A549 (cell line): ENCODE results near the gene TOPORS. TPM values are rescaled to one million over a fixed set of nuclear protein-coding genes. Genes with fewer than 3 reads are reported as not detected.

ENCODE experiments used
- ATAC-seq, 2 experiments: fragments of 200-7000 bp in 1 of 2; fragments of >200 bp in 1 of 2; cut with Nextera tagmentation in 1 of 2; cut with Tn5 transposase in 1 of 2; 3 replicates each; pipeline versions ENCODE4 v1.8.0 to v1.9.1; 2018 to 2020; ENCODE audit warnings: mild to moderate bottlenecking in 1 of 2, moderate library complexity in 1 of 2
- CTCF ChIA-PET: fragments of 300-600 bp; sonication (Branson Sonifier 250); formaldehyde crosslinking; extraction: SDS; loops from one replicate; lab custom pipeline; 2021; ENCODE audit warnings: antibody characterized with exemption, inconsistent platforms; lab: Yijun Ruan, JAX
- POLR2A ChIA-PET: fragments of 350-600 bp; formaldehyde crosslinking; extraction: SDS; loops from one replicate; lab custom pipeline; 2021; ENCODE audit warnings: antibody characterized with exemption, inconsistent platforms; lab: Yijun Ruan, JAX
- DNase-seq, 2 experiments: peaks; one replicate each; pipeline versions ENCODE4 v3.0.0 to v3.0.0-alpha.2; 2011 to 2016; ENCODE audit warnings: low read depth in 1 of 2, low spot score in 1 of 2
- FAIRE-seq: peaks from 2 replicates; lab custom pipeline; 2011; peaks lifted over from hg19 to GRCh38; lab: Jason Lieb, UNC
- H3K27ac ChIP-seq, 2 experiments: fragments of >200 bp; sonication (Bioruptor Twin); formaldehyde crosslinking; 3 replicates each; pipeline ENCODE4 v1.5.1; 2016 to 2017
- H3K4me1 ChIP-seq: fragments of >200 bp; sonication (Bioruptor Twin); formaldehyde crosslinking; 3 replicates; pipeline ENCODE4 v1.6.1; 2016
- H3K4me2 ChIP-seq: fragments of >200 bp; sonication (Bioruptor Twin); formaldehyde crosslinking; 3 replicates; pipeline ENCODE4 v1.6.1; 2016
- H3K4me3 ChIP-seq: fragments of >200 bp; sonication (Bioruptor Twin); formaldehyde crosslinking; 3 replicates; pipeline ENCODE4 v1.5.1; 2016
- H3K9me3 ChIP-seq: fragments of >200 bp; sonication (Bioruptor Twin); formaldehyde crosslinking; 3 replicates; pipeline ENCODE4 v1.6.1; 2016
- BCL3 ChIP-seq: fragments of >200 bp; sonication (Bioruptor Twin); formaldehyde crosslinking; IDR thresholded peaks from 3 replicates; pipeline ENCODE4 v1.6.1; 2016
- BHLHE40 ChIP-seq: IDR thresholded peaks from 2 replicates; pipeline ENCODE4 v1.6.1; 2012; ENCODE audit warnings: low read depth, low read length, inconsistent platforms
- CBX8 ChIP-seq: fragments of 200-600 bp; sonication (generic); IDR thresholded peaks from 2 replicates; pipeline ENCODE4 v1.6.1; 2016
- CEBPB ChIP-seq, 2 experiments: fragments of >200 bp in 1 of 2; sonication (Bioruptor Twin) in 1 of 2; formaldehyde crosslinking in 1 of 2; IDR thresholded peaks; 2 replicates each; pipeline ENCODE4 v1.6.1; 2012 to 2016
- CHD2 ChIP-seq: fragments of 150-350 bp; IDR thresholded peaks from 2 replicates; pipeline ENCODE4 v1.6.1; 2014; ENCODE audit warnings: low read length; ENCODE audit not compliant: partially characterized antibody
- ESRRA ChIP-seq: fragments of 150-350 bp; IDR thresholded peaks from 2 replicates; pipeline ENCODE4 v1.6.1; 2014; ENCODE audit warnings: mild to moderate bottlenecking, low read length, borderline replicate concordance
- GATA3 ChIP-seq: IDR thresholded peaks from 2 replicates; pipeline ENCODE4 v1.6.1; 2012; ENCODE audit warnings: borderline replicate concordance
- JUN ChIP-seq, 2 experiments: fragments of >200 bp; sonication (Bioruptor Twin); formaldehyde crosslinking; IDR thresholded peaks; 2 replicates in 1 of 2; 3 replicates in 1 of 2; pipeline ENCODE4 v1.6.1; 2016 to 2017
- JUNB ChIP-seq: fragments of >200 bp; sonication (Bioruptor Twin); formaldehyde crosslinking; IDR thresholded peaks from 2 replicates; pipeline ENCODE4 v1.6.1; 2016
- KDM5A ChIP-seq: fragments of 200-600 bp; sonication (generic); IDR thresholded peaks from 2 replicates; pipeline ENCODE4 v1.6.1; 2016; ENCODE audit warnings: antibody characterized with exemption, mild to moderate bottlenecking
- MAFK ChIP-seq: fragments of 450-650 bp; IDR thresholded peaks from 2 replicates; pipeline ENCODE4 v1.6.1; 2014; ENCODE audit not compliant: partially characterized antibody
- MAX ChIP-seq: IDR thresholded peaks from 2 replicates; pipeline ENCODE4 v1.6.1; 2012
- MAZ ChIP-seq: fragments of 150-350 bp; IDR thresholded peaks from 2 replicates; pipeline ENCODE4 v1.6.1; 2014; ENCODE audit warnings: antibody characterized with exemption, low read depth, low read length, borderline replicate concordance
- NR3C1 ChIP-seq: fragments of >200 bp; sonication (Bioruptor Twin); formaldehyde crosslinking; IDR thresholded peaks from 3 replicates; pipeline ENCODE4 v1.6.1; 2017
- PHF8 ChIP-seq: fragments of 200-600 bp; sonication (generic); IDR thresholded peaks from 2 replicates; pipeline ENCODE4 v1.6.1; 2016; ENCODE audit warnings: low read depth, mild to moderate bottlenecking, antibody characterized with exemption, moderate library complexity, borderline replicate concordance
- POLR2A ChIP-seq: IDR thresholded peaks from 2 replicates; pipeline ENCODE4 v1.6.1; 2012; ENCODE audit warnings: mild to moderate bottlenecking, low read length
- RARB ChIP-seq: fragments of 250-450 bp; sonication (Bioruptor Pico); IDR thresholded peaks from 2 replicates; pipeline ENCODE4 v1.8.0; 2021; ENCODE audit warnings: mild to moderate bottlenecking, moderate library complexity
- REST ChIP-seq: fragments of 200-600 bp; sonication (generic); IDR thresholded peaks from 2 replicates; pipeline ENCODE4 v1.6.1; 2016; ENCODE audit warnings: antibody characterized with exemption, mild to moderate bottlenecking, moderate library complexity
- SMC3 ChIP-seq: fragments of >200 bp; sonication (Bioruptor Twin); formaldehyde crosslinking; IDR thresholded peaks from 3 replicates; pipeline ENCODE4 v1.6.1; 2018; ENCODE audit warnings: inconsistent platforms
- ZNF302 ChIP-seq: fragments of 250-450 bp; sonication (Bioruptor Pico); IDR thresholded peaks from 2 replicates; pipeline ENCODE4 v1.9.0; 2021; ENCODE audit warnings: inconsistent platforms, mild to moderate bottlenecking, moderate library complexity
- WGBS: methylation state at CpG from one replicate; pipeline ENCODE4 v1.1.6; 2017; ENCODE audit errors: missing lambda C conversion rate; 5-methylcytosine and 5-hydroxymethylcytosine counted together
- polyA plus RNA-seq, 4 experiments: library from polyadenylated mRNA; depleted of rRNA in 3 of 4; stranded (reverse); fragments of >200 nt; fragmentation: RNase III in 1 of 4; extraction: RNeasy Plus Mini Kit Qiagen cat#74134 plus additional on column Dnase treatment in 1 of 4; gene quantifications; 2 replicates in 3 of 4; 3 replicates in 1 of 4; pipeline ENCODE4 v1.2.3, GENCODE V29; 2011 to 2017
- TF ChIP-seq, protein P1 (sequence below): IDR thresholded peaks from 2 replicates; pipeline ENCODE4 v1.6.1; 2012; ENCODE audit warnings: low read depth, borderline replicate concordance
- TF ChIP-seq, protein P2 (sequence below): fragments of >200 bp; sonication (Bioruptor Twin); formaldehyde crosslinking; IDR thresholded peaks from 3 replicates; pipeline ENCODE4 v1.5.1; 2016

Gene TOPORS
- polyA plus RNA-seq, 2 of the 4 experiments (the other 2 are of a cell fraction) = 18.2 to 22.2 TPM

DNA sequence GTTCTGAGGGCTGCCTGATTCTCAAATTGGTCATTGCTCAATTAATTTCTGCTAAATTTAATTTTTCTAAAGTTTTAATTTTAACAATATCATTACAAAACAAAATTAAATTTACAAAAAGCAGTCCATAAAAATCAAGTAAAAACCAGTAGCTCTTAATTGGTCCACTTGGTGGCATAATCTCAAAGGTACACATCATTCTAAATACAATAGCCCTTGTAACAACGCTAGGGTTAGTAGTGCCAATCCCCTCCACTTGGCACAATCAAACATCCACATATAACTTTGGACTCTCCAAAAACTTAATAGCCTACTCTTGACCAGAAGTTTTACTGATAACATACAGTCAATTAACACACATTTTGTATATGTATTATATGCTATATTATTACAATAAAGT lies 22.5 kb upstream of the TOPORS start (continued):
- TF ChIP-seq, protein P1, sequence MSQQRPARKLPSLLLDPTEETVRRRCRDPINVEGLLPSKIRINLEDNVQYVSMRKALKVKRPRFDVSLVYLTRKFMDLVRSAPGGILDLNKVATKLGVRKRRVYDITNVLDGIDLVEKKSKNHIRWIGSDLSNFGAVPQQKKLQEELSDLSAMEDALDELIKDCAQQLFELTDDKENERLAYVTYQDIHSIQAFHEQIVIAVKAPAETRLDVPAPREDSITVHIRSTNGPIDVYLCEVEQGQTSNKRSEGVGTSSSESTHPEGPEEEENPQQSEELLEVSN = no peak
- TF ChIP-seq ZNF302 (CRISPR knock-in tag) (no peak), MAZ (no peak), CBX8 (no peak), KDM5A (no peak), SMC3 (no peak), RARB (CRISPR knock-in tag) (no peak), ESRRA (no peak), BHLHE40 (no peak)

GRCh38 chr9:32573821-32574220 lies 21.4 kb upstream of the TOPORS start:
- FAIRE-seq (no peak), DNase-seq (no peak), ATAC-seq (no peak)
- Histone ChIP-seq H3K4me1 (peaks cover 17% of the 10 kb centered on the region), H3K4me2 (peak overlapping the region; percentile 83), H3K4me3 (no peak overlapping the region), H3K27ac (no peak overlapping the region; a peak in 1 of 6 replicates), H3K9me3 (no peaks in the 10 kb centered on the region)
- WGBS = 80% methylated on average over 7 of the region's 7 CpGs
- ChIA-PET POLR2A (interaction anchor here (0.6 to 2.3 kb wide), 6 partner anchors 8 to 451 kb away, joined by 3 to 14 read pairs (median 4); partner anchors contain the start of genes ACO1, DNAJA1 and SMIM27), CTCF (interaction anchor here (0.7 to 13.6 kb wide), 11 partner anchors 13 to 397 kb away, joined by 3 to 507 read pairs (median 8); partner anchors contain the start of genes ACO1 and RIGI)
- no peak for TF ChIP-seq MAFK

DNA sequence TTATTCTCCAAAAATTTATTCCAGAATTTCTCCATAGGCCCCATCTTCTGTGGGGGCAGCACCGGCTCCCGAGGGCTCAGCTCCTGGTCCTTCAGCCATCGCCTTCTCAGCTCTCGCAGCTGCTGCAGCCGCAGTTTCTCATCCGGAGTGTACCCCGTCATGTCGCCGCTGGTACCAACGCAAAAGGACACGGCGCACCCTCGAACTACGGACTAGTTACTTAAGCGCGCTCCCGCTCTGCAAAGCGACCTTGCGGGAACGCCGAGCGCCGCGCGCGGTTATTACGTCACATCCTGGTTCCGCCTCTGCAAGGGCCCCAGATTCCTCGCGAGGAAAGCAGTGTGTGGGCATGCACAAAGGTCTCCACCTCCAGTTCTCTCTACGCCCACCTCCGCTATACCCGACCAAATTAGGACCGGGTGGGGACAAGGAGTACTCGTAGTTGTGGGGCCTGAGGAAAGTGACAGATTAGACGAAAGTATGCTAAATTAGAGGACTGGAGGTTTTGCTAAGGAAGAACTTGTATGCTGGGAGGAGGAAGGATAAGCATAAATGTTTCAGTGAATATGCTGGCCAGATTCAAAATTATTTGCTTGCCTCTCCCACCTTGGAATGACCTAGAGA lies 20.6 kb upstream of the TOPORS start, which contains the start of gene NDUFB6:
TSS of gene NDUFB6 (minus strand) at position 260 of the 624 bp plus-strand sequence. CDS start at position 161, 99 bp downstream.
- FAIRE-seq (peak; percentile 28), DNase-seq (peak; percentile 89 to 95), ATAC-seq (peak; percentile 95 to 97)
- ChIA-PET CTCF (interaction anchor here (0.8 to 13.6 kb wide), 22 partner anchors 9 to 398 kb away, joined by 3 to 507 read pairs (median 5); partner anchors contain the start of genes ACO1 and RIGI), POLR2A (interaction anchor here (0.7 to 2.3 kb wide), 9 partner anchors 17 to 452 kb away, joined by 3 to 14 read pairs (median 5); partner anchors contain the start of genes ACO1, DNAJA1 and SMIM27)
- Histone ChIP-seq H3K4me3 (peak within 1 kb of the TSS; percentile 90), H3K4me1 (peaks cover 17% of the 10 kb centered on the region), H3K27ac (peak within 1 kb of the TSS; percentile 79 to 92), H3K9me3 (no peaks in the 10 kb centered on the region), H3K4me2 (peak within 1 kb of the TSS; percentile 83)
- TF ChIP-seq MAX = peak; percentile 84
- no peak for TF ChIP-seq NR3C1
- TF ChIP-seq MAFK = no peak
- peak; percentile 82 for TF ChIP-seq PHF8
- peak; percentile 75 for TF ChIP-seq CHD2
- TF ChIP-seq, protein P2, sequence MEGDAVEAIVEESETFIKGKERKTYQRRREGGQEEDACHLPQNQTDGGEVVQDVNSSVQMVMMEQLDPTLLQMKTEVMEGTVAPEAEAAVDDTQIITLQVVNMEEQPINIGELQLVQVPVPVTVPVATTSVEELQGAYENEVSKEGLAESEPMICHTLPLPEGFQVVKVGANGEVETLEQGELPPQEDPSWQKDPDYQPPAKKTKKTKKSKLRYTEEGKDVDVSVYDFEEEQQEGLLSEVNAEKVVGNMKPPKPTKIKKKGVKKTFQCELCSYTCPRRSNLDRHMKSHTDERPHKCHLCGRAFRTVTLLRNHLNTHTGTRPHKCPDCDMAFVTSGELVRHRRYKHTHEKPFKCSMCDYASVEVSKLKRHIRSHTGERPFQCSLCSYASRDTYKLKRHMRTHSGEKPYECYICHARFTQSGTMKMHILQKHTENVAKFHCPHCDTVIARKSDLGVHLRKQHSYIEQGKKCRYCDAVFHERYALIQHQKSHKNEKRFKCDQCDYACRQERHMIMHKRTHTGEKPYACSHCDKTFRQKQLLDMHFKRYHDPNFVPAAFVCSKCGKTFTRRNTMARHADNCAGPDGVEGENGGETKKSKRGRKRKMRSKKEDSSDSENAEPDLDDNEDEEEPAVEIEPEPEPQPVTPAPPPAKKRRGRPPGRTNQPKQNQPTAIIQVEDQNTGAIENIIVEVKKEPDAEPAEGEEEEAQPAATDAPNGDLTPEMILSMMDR = no peak
- 0 out of 2 replicates have a peak, but pooled peaks have one; percentile 43 for TF ChIP-seq REST
- 0 out of 2 replicates have a peak, but pooled peaks have one; percentile 43 for TF ChIP-seq GATA3
- peak; percentile 80 for TF ChIP-seq POLR2A
- TF ChIP-seq ZNF302 (CRISPR knock-in tag) = no peak
- TF ChIP-seq JUNB = no peak
- peak in 1 of 2 experiments; percentile 40; a peak in 1 of 4 replicates for TF ChIP-seq CEBPB (IDR thresholded peaks at IDR 0.05)
- peak; percentile 70; the same call in 2 of the 3 replicates for TF ChIP-seq BCL3
- TF ChIP-seq, protein P1 = peak; percentile 46
- peak; percentile 63 to 84 for TF ChIP-seq JUN (IDR thresholded peaks at IDR 0.05)
- TF ChIP-seq KDM5A = peak; percentile 79
- WGBS = 2% methylated on average over 36 of the region's 36 CpGs
